LHCN-M2 (cell line): ENCODE results near the gene DGCR8. TPM values are rescaled to one million over a fixed set of nuclear protein-coding genes. Genes with fewer than 3 reads are reported as not detected.
A peak's percentile ranks its signal among the peaks of the same experiment; 100 is the strongest.

ENCODE experiments used
- DNase-seq: peaks from one replicate; pipeline ENCODE4 v3.0.0-alpha.2; 2012; ENCODE audit warnings: low read depth
- total RNA-seq: library from RNA; depleted of rRNA; stranded (reverse); fragments of >200 nt; gene quantifications from 2 replicates; pipeline ENCODE4 v1.2.3, GENCODE V29; 2014

DGCR8 gene
- total RNA-seq, 1 experiment from 2014 or later: 30.9 TPM

DNA sequence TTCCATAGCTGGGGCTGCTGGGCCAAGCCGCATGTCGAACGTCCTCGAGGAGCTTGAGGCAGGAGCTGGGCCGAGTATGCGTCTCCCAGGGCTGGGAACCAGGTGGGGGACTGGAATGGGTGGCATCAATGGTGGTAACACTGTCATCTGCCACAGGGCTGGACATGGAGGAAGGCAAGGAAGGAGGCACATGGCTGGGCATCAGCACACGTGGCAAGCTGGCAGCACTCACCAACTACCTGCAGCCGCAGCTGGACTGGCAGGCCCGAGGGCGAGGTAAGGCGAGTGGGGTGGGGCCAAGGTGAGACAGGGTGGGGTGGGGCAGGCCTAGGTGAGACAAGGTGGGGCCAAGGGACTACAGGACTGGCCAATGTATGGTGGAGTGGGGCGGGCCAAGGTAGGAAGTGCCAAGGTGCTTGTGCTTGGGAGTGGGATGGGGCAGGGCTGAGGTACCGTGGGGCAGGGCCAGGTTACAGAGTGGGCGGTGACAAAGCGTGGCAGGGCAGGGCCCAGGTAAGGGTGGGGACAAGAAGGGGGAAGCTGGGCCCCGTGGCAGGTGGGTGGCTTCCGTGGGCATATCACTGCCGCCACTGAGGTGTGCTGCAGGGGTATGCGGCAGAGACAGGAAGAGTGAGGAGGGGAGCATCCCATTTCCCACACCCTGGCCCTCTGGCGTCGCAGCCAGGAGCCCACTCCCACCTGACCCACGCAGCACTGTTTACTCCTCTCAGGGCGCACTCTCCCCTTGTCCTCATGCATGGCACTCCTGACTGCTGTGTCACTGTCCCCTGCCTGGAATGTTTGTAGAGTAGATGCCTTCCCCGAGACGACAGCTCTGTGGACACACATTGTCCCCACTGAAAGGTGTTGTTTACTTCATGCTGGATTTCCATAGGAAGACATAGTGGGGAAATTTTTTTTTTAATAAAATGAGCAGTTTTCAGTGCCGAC, 27.5 kb upstream of the DGCR8 start:
- no peak for DNase-seq

DNA sequence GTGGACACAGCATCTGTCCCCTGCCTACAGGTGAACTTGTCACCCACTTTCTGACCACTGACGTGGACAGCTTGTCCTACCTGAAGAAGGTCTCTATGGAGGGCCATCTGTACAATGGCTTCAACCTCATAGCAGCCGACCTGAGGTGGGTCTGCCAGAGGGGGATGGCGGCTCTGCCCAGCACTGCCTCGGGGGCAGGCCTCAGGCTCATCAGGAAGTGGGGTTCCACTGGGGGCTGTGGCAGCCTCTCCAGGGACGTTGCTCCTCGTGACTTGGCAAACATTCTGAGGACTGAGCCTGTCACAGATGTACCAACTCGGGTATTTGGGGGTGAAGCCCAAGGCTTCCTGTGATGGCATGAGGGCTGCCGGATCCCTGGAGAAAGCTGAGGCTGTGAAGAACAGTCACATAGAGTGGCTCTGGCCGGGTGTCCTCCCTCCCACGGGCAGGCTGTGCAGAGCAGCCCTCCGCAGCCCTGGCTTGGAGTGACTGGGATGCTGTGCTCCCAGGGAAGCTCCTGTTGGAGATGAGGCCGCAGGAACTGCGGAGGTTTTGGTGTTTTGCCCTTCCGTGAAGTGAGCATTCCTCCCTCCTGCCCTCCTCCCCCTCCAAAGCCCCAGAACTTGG, 26.5 kb upstream of the DGCR8 start:
- DNase-seq: no peak

DNA sequence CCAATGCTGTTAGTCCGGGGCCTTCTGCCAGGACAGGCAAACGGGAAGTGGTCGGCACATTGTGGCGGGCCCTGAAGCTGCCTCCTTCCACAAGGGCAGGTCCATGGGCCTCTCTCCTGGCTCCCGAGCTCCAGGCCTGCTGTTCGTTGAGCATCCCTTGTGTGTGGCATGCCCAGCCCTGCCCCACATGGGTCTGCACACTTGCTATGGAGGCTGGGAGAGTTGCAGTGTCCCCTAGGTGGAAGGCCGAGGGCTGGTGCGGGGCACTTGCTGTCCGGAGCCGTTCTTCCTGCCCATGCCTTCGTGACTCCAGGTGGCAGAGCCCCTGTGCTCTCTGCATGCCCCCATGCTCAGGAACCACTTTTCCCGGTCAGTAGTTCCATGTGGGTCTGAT, 26.0 kb upstream of the DGCR8 start:
- no peak for DNase-seq

DNA sequence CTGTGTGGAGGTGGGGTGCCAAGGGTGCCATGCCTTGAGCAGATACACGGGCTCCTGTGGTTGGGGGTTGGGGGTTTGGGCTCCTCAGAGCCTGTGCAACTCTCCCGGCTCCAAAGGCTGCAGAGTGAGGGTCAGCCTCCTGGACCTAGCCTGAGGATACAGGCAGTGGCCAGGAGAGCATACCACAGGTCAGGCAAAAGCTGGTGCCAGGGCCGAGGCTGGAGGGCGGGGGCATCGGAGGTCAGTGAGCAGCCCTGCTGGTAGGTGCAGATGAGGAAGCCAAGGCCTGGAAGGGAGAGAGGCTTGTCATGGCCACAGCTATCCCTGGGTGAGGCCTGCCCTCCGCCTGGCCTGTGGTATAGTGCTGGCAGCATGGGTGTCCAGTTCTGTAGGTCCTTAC, 25.6 kb upstream of the DGCR8 start:
- DNase-seq: no peak

DNA sequence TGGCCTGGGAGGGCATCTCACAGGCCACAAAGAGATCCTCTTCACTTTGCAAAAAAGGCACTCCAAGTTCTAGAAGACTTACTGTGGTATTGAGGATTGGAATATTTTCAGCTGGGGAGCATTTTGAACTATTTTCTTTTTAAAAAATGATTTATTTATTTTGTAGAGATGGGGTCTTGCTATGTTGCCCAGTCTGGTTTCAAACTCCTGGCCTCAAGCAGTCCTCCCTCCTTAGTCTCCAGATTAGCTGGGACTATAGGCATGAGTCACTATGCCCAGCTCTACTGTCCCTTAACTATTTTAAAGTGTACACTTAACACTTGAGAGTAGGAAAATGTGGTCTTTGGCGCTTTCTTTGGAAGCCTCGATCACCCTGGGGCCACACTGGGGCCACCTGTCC, 24.9 kb upstream of the DGCR8 start:
- DNase-seq: no peak

DNA sequence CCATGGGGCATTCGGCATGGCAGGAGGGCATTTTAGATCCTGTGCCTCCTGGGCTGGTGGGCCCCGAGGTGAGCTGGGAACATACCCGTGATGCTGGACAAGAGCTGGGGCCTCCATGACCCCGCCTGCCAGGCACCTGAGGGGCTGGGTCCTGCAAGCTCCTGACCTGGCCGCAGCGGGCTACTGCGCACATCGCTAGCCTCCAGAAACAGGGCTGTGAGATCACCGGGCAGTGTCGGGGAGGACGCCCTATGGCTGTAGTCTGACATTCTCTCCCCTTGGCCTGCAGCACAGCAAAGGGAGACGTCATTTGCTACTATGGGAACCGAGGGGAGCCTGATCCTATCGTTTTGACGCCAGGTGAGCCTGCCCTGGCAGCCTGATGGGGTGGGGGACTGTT, 24.4 kb upstream of the DGCR8 start:
- DNase-seq: no peak

DNA sequence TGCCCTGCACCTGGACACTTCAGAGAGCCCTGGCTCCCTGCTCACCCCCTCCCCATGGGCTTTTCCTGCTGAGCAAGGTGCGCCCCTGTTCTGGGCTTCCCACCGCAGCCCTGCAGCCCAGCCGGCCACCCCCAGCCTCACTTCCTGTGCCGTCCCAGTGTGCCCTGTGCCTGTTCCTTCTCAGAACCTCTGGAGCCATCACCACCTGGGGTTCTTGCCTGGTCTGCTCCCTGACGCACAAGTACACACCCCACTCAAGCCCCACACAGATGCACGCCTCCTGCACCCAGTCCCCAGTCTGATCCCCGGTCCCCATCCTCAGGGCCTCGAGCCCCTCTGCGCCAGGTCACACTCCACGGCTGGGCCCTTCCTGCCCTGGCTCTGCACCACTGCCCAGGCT, 23.9 kb upstream of the DGCR8 start:
- DNase-seq: no peak

DNA sequence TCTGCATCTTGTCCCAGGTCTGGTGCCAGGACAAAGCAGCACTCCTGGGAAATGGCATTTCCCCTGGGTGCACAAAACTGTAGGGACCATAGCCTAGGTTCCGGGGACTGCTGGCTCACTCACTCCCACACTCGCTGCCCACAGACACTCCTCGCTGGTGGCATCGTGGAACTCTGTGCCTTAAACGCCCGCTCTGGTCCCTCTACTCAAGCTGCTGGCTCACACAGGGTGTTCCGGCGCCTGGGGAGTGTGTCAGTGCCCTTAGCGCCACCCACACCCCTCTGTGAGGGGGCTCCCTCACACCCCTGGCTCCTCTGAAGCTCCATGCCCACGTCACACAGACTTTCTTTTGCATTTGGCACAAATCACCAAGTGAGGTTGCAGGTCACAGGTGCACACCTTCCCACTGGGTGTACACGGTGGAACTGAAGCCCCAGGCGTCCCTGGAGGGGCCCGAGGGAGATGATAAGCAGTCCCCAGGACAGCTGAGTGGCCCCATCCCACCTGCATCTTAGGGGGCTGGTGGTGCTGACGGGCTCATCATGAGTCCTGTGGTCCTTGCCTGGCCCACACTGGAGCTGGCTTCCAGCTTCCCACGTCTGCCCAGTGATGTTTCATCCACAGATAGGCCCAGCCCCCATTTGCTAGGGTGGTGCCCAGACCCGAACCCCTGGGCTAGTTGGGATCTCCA, 23.2 kb upstream of the DGCR8 start:
- no peak for DNase-seq

DNA sequence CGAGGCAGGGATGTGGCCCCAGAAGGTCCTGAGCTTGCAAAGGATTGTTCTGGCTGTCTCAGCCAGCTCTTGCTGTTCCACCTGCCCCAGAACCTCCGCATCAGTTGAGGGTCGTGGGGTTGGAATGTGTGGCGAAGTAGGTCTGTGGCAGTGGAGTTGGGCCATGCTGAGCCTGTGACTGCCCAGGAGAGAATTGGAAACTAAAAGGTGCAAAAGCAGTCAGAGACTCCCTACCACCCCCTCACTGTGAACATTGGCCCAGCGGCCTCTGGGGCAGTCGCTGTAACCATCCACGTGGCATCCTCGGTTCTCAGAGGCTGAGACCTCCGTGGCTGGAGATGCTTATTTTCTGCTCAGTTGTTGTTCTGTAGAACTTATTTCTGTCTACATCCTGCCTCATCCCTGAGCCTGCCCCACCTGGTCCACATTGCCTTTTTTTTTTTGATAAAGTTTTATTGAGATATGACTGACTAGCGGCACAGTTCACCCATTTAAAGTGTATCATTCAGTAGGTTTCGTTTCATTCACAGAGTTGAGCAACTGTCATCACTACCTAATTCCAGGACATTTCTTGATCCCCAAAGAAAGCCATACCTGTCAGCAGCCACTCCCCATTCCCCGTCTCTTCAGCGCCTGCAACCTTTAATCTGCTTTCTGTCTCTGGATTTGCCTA, 22.3 kb upstream of the DGCR8 start:
- no peak for DNase-seq

DNA sequence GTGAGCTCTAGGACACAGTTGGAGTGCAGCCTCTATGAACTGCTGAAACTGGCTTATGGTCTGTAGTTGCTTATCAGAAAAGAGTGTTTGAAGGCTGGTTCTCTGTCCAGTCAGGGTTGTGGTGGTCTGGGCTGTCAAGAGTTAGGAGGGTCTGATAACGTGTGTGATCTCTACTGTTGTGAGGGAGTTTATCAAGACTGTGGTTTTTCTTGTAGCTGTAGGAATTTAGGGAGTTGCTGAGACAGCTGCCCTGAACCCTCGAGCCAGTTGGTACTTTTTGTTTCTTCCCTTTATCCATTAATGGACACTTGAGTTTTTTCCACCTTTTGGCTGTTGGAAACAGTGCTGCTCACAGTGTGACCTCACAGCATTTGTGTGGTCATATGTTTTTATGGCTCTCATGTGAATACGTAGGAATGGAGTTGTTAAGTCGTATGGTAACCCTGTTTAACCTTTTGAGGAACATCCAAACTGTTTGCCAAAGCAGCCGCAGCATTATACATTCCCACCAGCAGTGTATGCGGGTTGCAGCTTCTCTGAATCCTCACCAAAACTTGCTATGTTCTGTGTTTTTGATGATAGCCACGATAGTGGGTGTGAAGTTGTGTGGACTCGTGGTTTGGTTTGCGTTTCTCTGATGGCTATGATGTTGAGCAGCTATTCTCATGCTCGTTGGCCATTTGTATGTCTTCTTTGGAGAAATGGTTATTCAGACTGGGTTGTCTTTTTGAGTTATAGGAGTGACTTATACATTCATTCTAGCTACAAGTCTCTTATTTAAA, 20.9 kb upstream of the DGCR8 start:
- peak; percentile 24 for DNase-seq

DNA sequence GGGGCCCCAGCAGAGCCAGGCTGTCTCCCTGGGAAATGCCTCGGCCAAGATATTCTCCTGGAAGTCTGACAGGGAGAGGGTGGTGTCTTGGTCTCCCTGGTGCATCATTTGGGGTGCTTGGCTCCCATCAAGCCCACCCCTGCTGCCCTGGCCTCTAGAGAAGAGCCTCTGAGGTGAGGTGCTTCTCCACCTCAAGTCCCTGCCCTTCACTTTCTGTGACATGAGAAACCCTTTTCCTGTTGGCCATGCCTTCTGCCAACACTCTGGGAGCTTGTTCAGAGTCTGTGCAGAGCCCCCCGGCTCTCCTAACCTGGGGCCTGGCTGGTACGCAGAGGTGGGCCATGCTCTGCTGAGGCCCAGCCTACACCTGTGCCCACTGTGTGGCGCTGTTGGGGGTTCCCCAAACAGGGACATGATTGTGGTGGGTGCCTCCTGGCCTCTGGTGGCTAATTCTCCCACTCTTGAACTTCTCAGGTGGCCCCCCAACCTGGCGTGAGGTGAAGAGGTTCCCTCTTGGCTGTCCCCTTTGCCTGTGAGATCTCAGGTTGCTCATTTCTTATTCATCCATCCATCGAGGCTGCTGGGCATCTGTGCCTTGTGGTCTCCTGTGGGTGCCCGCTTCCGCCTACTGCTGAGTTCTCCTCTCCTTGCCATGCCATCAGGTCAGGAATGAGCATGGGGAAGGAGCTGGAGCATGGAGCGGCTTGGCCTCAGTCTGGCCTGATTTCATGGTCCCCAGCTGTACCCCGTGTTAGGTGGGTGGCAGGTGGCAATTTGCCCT, 19.2 kb upstream of the DGCR8 start:
- DNase-seq: no peak

DNA sequence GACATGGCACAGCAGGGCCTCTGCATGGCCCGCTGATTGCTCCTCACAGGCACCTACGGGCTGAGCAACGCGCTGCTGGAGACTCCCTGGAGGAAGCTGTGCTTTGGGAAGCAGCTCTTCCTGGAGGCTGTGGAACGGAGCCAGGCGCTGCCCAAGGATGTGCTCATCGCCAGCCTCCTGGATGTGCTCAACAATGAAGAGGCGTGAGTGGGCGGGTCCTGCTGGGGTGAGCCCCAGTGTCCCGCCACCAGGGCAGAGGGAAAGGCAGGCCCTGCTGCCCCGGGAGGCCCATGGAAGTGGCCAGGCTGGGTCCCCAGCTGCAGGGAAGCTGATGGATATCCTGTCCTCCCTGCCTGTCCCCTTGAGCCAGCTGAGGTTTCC, 18.6 kb upstream of the DGCR8 start:
- peak; percentile 6 for DNase-seq

DNA sequence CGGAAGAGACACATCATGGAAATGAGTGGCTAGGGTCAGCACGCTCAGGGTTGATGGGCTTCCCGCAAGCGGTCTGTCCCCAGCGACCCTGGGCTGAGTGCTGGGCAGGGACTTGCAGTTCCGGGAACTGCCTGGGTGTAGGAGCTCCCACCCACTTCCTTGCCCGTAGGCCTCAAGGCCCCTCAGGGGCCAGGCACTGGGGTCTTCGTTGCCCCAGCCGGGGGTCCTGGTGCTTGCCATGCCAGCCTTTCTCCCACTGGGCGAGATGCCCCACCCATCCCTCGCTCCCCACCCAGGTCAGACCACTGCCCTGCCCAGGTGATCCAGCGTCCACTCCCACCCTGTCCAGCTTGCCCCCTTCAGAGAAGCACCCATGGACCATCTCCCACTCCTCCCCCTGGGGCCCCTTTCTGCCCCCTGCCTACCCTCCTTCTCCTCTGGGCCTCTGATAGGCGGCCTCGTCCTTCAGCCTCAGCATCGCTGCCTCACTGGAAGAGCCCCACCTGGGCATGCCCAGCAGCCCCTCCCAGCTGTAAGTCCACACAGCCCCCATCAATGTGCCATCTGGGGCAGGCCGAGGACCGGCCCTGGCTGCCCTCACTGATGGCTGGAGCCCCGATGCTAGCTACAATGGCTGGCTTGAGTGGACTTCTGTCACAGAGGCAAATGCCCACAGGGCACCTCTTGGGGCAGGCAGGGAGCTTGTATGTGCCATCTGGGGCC, 17.8 kb upstream of the DGCR8 start:
- no peak for DNase-seq

DNA sequence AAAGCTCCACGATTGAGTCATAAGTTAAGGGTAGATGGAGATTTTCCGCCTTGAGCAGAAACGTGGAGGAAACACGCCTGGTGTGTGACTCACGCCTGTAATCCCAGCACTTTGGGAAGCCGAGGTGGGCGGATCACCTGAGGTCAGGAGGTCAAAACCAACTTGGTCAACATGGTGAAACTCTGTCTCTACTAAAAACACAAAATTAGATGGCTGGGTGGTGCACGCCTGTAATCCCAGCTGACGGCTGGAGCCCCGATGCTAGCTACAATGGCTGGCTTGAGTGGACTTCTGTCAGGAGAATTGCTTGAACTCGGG, 17.3 kb upstream of the DGCR8 start:
- DNase-seq: peak; percentile 77

DNA sequence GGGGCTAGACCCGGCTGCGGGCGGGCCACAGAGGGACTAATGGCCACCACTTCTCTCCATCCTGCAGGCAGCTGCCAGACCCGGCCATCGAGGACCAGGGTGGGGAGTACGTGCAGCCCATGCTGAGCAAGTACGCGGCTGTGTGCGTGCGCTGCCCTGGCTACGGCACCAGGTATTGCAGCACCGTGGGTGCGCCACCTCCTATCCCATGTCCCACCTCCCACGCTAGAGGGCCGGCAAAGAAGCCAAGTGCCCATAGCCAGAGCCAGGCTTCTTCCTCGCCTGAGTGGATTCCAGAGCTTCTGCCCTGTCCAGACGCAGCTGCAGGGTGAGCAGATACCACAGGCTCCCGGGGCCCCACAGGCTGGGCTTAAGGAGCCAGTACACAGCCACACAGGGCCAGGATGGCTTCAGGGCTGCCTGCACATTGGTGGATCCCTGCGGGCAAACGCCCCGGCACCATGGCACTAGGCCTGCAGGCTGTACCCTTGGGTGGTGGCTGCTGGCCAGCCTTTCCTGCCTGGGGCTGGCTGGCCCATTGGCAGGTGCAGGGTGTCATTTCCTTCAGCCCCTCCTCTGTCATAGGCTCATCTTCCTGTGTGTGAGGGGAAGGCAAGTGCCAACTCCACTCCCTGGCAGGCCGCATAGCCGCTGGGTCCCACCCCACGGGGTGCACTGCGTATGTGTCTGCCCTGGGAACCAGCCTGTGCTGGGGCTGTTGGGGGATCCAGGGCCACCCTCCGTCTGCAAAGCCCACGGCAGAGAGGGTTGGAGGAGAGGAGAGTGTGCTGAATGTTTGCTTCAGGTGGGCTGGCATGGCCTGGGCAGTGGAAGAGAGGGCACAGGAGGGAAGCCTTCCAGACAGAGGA, 16.5 kb upstream of the DGCR8 start:
- DNase-seq: no peak

DNA sequence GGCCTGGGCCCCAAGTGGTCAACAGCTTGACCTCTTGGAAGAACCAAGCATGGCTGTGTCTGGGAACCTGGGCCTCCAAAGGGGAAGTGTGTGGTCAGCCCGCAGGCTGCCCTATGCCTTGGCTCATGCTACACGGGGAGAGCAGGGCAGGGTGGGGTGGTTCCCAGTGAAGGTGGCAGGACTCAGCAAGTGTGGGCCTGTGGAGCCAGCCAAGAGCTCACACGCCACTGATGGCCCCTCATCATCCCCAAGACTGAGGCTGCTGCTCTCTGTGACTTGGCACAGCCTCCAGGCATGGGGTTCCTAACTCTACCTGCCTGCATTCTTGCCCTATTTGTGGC, 15.9 kb upstream of the DGCR8 start:
- DNase-seq: no peak

DNA sequence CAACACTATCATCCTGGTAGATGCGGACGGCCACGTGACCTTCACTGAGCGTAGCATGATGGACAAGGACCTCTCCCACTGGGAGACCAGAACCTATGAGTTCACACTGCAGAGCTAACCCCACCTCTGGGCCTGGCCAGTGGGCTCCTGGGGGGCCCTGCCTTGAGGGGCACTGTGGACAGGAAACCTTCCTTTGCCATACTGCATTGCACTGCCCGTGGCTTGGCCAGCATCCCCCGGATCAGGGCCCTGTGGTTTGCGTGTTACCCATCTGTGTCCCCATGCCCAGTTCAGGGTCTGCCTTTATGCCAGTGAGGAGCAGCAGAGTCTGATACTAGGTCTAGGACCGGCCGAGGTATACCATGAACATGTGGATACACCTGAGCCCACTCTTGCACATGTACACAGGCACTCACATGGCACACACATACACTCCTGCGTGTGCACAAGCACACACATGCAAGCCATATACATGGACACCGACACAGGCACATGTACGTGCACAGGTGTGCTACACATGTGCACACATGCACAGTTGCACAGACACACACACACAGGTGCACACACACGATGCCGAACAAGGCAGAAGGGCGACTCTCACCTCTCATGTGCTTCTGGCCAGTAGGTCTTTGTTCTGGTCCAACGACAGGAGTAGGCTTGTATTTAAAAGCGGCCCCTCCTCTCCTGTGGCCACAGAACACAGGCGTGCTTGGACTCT, 15.3 kb upstream of the DGCR8 start:
- no peak for DNase-seq

DNA sequence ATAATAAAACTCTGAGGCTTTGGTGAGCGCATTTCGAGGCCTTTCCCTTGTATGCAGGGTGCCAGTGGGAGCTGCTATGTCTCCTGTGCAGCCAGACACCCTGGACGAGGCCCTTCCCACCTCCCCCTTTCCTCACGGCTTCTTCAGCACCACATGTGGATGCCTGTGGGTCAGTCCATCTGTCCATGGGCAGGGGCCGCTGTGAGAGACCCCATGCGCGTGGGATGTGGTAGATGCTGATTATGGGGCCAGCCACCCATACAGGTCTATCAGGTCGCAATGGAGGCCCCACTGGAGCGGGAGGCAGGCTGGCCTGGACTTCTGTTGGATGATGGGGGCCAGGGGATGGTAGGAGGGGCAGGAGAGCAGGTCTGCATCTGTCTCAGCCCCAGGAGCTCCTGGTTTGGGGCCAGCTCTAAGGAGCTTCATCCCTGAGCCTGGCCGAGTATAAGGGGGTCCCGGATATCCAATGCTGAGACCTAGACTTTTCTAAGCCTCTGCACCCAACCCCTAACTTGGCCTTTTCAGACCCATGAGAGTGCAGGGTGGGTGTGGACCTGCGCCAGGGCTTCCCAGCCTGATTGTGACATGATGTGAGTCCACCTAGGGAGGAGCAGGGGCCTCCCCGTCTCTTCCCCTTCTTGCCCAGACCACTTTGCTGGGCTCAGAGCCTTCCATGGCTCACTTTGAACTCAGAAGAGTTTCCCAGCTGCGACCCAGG, 14.0 kb upstream of the DGCR8 start:
- DNase-seq: no peak
